Lower leg skin (tissue), 3 donors: ENCODE data around the gene ATP9B.

Experiments used
- CTCF ChIP-seq, 3 donors: fragments of 450-650 bp; IDR thresholded peaks; one replicate each; pipeline ENCODE4 v1.5.1; 2016; ENCODE audit warnings: antibody characterized with exemption in 3 of 3, mild to moderate bottlenecking in 3 of 3, moderate library complexity in 2 of 3
- POLR2A ChIP-seq, 2 donors: fragments of 450-650 bp; IDR thresholded peaks; one replicate each; pipeline ENCODE4 v1.6.1; 2016 to 2017; ENCODE audit warnings: antibody characterized with exemption in 2 of 2, mild to moderate bottlenecking in 1 of 2, moderate library complexity in 1 of 2

GRCh38 chr18:79108549-79109215 is 39.5 kb downstream of the ATP9B start:
- TF ChIP-seq CTCF (IDR thresholded peaks at IDR 0.05) (no peak), POLR2A (IDR thresholded peaks at IDR 0.05) (no peak)
